ENCODE results near the gene CAMK2G.

GRCh38 chr10:73790886-73791625 lies 83.3 kb downstream of the CAMK2G start:
- TF ChIP-seq EZH2 (IDR thresholded peaks at IDR 0.05; ENCODE audit: low read depth, unreplicated experiment) (no peak), POLR2AphosphoS5 (IDR thresholded peaks at IDR 0.05; ENCODE audit: low read depth) (no peak), ETS1 (IDR thresholded peaks at IDR 0.05) (no peak), EZH2phosphoT487 (IDR thresholded peaks at IDR 0.05; ENCODE audit: unreplicated experiment) (no peak), ZNF331 (CRISPR knock-in tag; IDR thresholded peaks at IDR 0.05; ENCODE audit: low read depth) (no peak), ZNF114 (CRISPR knock-in tag; IDR thresholded peaks at IDR 0.05) (no peak)
- TF ChIP-seq, protein P1, sequence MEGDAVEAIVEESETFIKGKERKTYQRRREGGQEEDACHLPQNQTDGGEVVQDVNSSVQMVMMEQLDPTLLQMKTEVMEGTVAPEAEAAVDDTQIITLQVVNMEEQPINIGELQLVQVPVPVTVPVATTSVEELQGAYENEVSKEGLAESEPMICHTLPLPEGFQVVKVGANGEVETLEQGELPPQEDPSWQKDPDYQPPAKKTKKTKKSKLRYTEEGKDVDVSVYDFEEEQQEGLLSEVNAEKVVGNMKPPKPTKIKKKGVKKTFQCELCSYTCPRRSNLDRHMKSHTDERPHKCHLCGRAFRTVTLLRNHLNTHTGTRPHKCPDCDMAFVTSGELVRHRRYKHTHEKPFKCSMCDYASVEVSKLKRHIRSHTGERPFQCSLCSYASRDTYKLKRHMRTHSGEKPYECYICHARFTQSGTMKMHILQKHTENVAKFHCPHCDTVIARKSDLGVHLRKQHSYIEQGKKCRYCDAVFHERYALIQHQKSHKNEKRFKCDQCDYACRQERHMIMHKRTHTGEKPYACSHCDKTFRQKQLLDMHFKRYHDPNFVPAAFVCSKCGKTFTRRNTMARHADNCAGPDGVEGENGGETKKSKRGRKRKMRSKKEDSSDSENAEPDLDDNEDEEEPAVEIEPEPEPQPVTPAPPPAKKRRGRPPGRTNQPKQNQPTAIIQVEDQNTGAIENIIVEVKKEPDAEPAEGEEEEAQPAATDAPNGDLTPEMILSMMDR (conservative IDR thresholded peaks at IDR 0.05; ENCODE audit: low read depth in 2 of 2): no peak

All from GM23338 (cell line).